22Rv1 (cell line): Measurements from ENCODE around the gene SLC18B1.

Experiments used
- ZFX ChIP-seq: fragments of 450-650 bp; IDR thresholded peaks from 2 replicates; pipeline ENCODE4 v1.6.1; 2017; ENCODE audit warnings: antibody characterized with exemption, borderline replicate concordance
- TF ChIP-seq, protein P1 (sequence below): fragments of 450-650 bp; IDR thresholded peaks from 2 replicates; pipeline ENCODE4 v1.5.1; 2017; ENCODE audit warnings: mild to moderate bottlenecking

DNA sequence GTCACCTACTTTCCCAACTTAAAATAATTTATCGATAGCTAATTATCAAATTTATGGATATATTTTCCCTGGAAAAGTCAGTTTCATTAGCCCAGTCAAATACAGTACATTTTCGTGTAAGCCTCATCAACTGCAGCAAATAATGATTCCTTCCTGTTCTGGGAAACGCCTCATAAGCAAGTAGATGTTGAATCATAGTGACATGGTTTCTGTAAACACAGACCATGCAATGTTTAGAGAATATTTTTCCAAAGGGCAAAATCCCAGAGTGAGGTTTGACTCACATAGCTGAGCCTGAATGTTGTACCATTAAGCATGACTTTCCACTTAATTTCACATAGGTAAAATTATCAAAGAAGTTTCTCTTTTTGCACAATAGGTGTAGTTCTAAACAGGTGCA lies 67.9 kb downstream of the SLC18B1 start:
- TF ChIP-seq, protein P1, sequence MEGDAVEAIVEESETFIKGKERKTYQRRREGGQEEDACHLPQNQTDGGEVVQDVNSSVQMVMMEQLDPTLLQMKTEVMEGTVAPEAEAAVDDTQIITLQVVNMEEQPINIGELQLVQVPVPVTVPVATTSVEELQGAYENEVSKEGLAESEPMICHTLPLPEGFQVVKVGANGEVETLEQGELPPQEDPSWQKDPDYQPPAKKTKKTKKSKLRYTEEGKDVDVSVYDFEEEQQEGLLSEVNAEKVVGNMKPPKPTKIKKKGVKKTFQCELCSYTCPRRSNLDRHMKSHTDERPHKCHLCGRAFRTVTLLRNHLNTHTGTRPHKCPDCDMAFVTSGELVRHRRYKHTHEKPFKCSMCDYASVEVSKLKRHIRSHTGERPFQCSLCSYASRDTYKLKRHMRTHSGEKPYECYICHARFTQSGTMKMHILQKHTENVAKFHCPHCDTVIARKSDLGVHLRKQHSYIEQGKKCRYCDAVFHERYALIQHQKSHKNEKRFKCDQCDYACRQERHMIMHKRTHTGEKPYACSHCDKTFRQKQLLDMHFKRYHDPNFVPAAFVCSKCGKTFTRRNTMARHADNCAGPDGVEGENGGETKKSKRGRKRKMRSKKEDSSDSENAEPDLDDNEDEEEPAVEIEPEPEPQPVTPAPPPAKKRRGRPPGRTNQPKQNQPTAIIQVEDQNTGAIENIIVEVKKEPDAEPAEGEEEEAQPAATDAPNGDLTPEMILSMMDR = no peak
- no peak for TF ChIP-seq ZFX
